Raji (cell line): ENCODE data around the gene OCIAD1.

Source experiments
- POLR2A ChIP-seq: IDR thresholded peaks from 2 replicates; pipeline ENCODE4 v1.6.1; 2011; ENCODE audit warnings: low read depth, low read length, control low read depth; ENCODE audit not compliant: insufficient read depth

OCIAD1 gene

GRCh38 chr4:48905363-48906015 lies 74.6 kb downstream of the OCIAD1 start:
- TF ChIP-seq POLR2A = no peak

GRCh38 chr4:48906206-48907173 lies 75.6 kb downstream of the OCIAD1 start, which contains the start of gene OCIAD2:
OCIAD2 (minus strand) TSS chr4:48906774; CDS start chr4:48904549, 2,225 bp downstream.
- TF ChIP-seq POLR2A = peak; percentile 72

GRCh38 chr4:48907706-48908477 lies 77.0 kb downstream of the OCIAD1 start:
- TF ChIP-seq POLR2A = no peak

GRCh38 chr4:48908687-48909086 lies 77.8 kb downstream of the OCIAD1 start:
- TF ChIP-seq POLR2A = no peak

GRCh38 chr4:48909697-48910096 lies 78.8 kb downstream of the OCIAD1 start:
- no peak for TF ChIP-seq POLR2A

- no peak for TF ChIP-seq POLR2A
Observed at GRCh38 chr4:48910511-48910910, 79.6 kb downstream of the OCIAD1 start.
